Activated B cell treated with CpG ODN at 0.5 μM for 24 hours (primary cell): Measurements from ENCODE around the gene ANGPTL1. TPM values are rescaled to one million over a fixed set of nuclear protein-coding genes. Genes with fewer than 3 reads are reported as not detected.

Experiments
- ATAC-seq: fragments of 200-7000 bp; cut with Tn5 transposase; one replicate; pipeline ENCODE4 v1.10.0; 2021; ENCODE audit warnings: low read depth, mild to moderate bottlenecking, moderate library complexity
- CTCF ChIA-PET: fragments of 350-600 bp; sonication (Branson Sonifier 250); formaldehyde crosslinking; loops from one replicate; lab custom pipeline; 2021; ENCODE audit warnings: antibody characterized with exemption; lab: Charles Lee
- POLR2A ChIA-PET: fragments of 350-600 bp; sonication (Branson Sonifier 250); formaldehyde crosslinking; loops from one replicate; lab custom pipeline; 2021; ENCODE audit warnings: antibody characterized with exemption; lab: Charles Lee
- DNase-seq: peaks from one replicate; pipeline ENCODE4 v3.0.0; 2022
- H3K27ac Mint-ChIP-seq: one replicate; pipeline ENCODE4 v1.8.0; 2020; ENCODE audit warnings: mixed read lengths
- H3K27me3 Mint-ChIP-seq: one replicate; pipeline ENCODE4 v1.8.0; 2021; ENCODE audit warnings: mixed read lengths
- H3K36me3 Mint-ChIP-seq: one replicate; pipeline ENCODE4 v1.8.0; 2021; ENCODE audit warnings: low read depth, mixed read lengths
- H3K4me1 Mint-ChIP-seq: one replicate; pipeline ENCODE4 v1.8.0; 2021; ENCODE audit warnings: mixed read lengths
- H3K4me3 Mint-ChIP-seq: one replicate; pipeline ENCODE4 v1.8.0; 2020; ENCODE audit warnings: mild to moderate bottlenecking, mixed read lengths
- H3K9me3 Mint-ChIP-seq: one replicate; pipeline ENCODE4 v1.8.0; 2020; ENCODE audit warnings: mixed read lengths
- intact Hi-C: fragments of 100-400 bp; cut with micrococcal nuclease; formaldehyde crosslinking; loops from one replicate; pipeline ENCODE4 v1.15.1; 2024
- total RNA-seq: library from RNA; stranded (reverse); gene quantifications from 2 replicates; pipeline ENCODE4 v1.2.3, GENCODE V29; 2022
- TF ChIP-seq, protein P1 (sequence below): fragments of 200-600 bp; IDR thresholded peaks from one replicate; pipeline ENCODE4 v1.8.0; 2022; ENCODE audit warnings: antibody characterized with exemption, mild to moderate bottlenecking

ANGPTL1 gene
- total RNA-seq, 1 donor from 2014 or later = not detected

GRCh38 chr1:178847396-178847849 lies 23.5 kb downstream of the ANGPTL1 start:
- ATAC-seq (no peak), DNase-seq (no peak)
- Mint-ChIP-seq H3K9me3 (no peaks in the 10 kb centered on the region), H3K27me3 (no peaks in the 10 kb centered on the region), H3K36me3 (peaks cover 63% of the 10 kb centered on the region), H3K27ac (peak overlapping the region; percentile 24), H3K4me1 (no peaks in the 10 kb centered on the region), H3K4me3 (no peak overlapping the region)
- ChIA-PET CTCF (interaction anchor here (1.0 kb wide), 1 partner anchor 314 kb away, joined by 4 read pairs; no protein-coding TSS in a partner anchor), POLR2A (interaction anchor here (1.4 kb wide), 1 partner anchor 13 kb away, joined by 5 read pairs; no protein-coding TSS in a partner anchor)
- TF ChIP-seq, protein P1, sequence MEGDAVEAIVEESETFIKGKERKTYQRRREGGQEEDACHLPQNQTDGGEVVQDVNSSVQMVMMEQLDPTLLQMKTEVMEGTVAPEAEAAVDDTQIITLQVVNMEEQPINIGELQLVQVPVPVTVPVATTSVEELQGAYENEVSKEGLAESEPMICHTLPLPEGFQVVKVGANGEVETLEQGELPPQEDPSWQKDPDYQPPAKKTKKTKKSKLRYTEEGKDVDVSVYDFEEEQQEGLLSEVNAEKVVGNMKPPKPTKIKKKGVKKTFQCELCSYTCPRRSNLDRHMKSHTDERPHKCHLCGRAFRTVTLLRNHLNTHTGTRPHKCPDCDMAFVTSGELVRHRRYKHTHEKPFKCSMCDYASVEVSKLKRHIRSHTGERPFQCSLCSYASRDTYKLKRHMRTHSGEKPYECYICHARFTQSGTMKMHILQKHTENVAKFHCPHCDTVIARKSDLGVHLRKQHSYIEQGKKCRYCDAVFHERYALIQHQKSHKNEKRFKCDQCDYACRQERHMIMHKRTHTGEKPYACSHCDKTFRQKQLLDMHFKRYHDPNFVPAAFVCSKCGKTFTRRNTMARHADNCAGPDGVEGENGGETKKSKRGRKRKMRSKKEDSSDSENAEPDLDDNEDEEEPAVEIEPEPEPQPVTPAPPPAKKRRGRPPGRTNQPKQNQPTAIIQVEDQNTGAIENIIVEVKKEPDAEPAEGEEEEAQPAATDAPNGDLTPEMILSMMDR = no peak
- intact Hi-C loops = loop anchor here (5.0 kb wide), 1 partner anchor 35 kb away; no protein-coding TSS in a partner anchor

DNA sequence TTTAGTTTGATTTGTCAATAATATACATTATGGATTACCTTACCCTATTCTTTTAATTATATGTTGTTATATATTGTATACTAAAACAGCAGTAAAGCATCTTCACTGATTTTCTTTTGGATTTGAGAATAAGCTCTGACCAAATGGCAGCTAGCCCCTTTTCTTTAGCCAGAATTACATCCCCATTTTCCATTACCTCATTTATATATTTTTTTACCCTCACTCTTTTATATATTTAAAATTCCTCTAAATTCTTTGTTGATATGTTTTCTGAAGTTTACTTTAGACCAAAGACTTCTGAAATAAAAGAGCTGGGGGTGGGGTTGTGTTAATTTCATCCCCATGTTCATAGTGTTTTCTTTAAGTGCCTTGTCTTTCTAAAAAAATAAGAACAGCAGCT lies 24.6 kb downstream of the ANGPTL1 start:
- Mint-ChIP-seq H3K4me3 (no peak overlapping the region), H3K9me3 (no peaks in the 10 kb centered on the region), H3K36me3 (peaks cover 52% of the 10 kb centered on the region), H3K4me1 (no peaks in the 10 kb centered on the region), H3K27ac (peak overlapping the region; percentile 56), H3K27me3 (no peaks in the 10 kb centered on the region)
- ATAC-seq (no peak), DNase-seq (no peak)
- CTCF ChIA-PET = interaction anchor here (1.0 kb wide), 1 partner anchor 313 kb away, joined by 4 read pairs; no protein-coding TSS in a partner anchor
- intact Hi-C loops = loop anchor here (5.0 kb wide), 1 partner anchor 34 kb away; no protein-coding TSS in a partner anchor
- POLR2A ChIA-PET = interaction anchor here (1.4 kb wide), 1 partner anchor 11 kb away, joined by 5 read pairs; no protein-coding TSS in a partner anchor
- TF ChIP-seq, protein P1 = no peak

- Mint-ChIP-seq H3K36me3 (peaks cover 50% of the 10 kb centered on the region), H3K9me3 (no peaks in the 10 kb centered on the region), H3K27me3 (no peaks in the 10 kb centered on the region), H3K27ac (peak overlapping the region; percentile 3), H3K4me1 (peaks cover 4% of the 10 kb centered on the region), H3K4me3 (no peak overlapping the region)
- TF ChIP-seq, protein P1 = no peak
- no peak for ATAC-seq
- POLR2A ChIA-PET = interaction anchor here (1.5 kb wide), 1 partner anchor 265 kb away, joined by 3 read pairs; no protein-coding TSS in a partner anchor
- no peak for DNase-seq
- CTCF ChIA-PET = no interaction called here
- intact Hi-C loops = no loop called here
Measured at GRCh38 chr1:178844436-178844835, 26.4 kb downstream of the ANGPTL1 start.

DNA sequence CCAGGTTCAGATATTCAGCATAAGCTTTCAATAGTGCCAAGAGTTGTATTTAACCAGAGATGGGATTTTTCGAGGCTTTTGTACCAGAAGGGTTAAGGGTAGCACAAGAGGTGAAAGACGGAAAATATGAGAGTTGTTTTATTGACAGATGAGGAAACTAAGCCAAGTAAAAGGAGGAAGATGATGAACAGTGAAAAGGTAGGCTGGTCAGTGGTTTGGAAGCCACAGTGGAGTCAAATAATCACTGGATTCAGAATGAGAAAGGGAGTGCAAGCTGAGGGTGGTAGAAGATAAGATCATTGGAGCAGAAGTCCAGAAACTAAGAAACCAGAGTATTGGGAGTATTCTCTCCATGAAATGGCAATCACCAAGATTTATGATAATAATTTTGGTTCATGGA lies 45.7 kb downstream of the ANGPTL1 start:
- peak overlapping the region; percentile 42 for H3K27ac Mint-ChIP-seq
- peaks cover 78% of the 10 kb centered on the region for H3K36me3 Mint-ChIP-seq
- no peak for DNase-seq
- no peak overlapping the region for H3K4me3 Mint-ChIP-seq
- no peak for ATAC-seq
- POLR2A ChIA-PET = no interaction called here
- TF ChIP-seq, protein P1 = no peak
- H3K27me3 Mint-ChIP-seq = no peaks in the 10 kb centered on the region
- intact Hi-C loops = no loop called here
- CTCF ChIA-PET = no interaction called here
- no peaks in the 10 kb centered on the region for H3K9me3 Mint-ChIP-seq
- H3K4me1 Mint-ChIP-seq = peaks cover 14% of the 10 kb centered on the region

GRCh38 chr1:178821134-178821866 lies 49.6 kb downstream of the ANGPTL1 start:
- Mint-ChIP-seq H3K9me3 (no peaks in the 10 kb centered on the region), H3K4me3 (no peak overlapping the region), H3K4me1 (peaks cover 41% of the 10 kb centered on the region), H3K27ac (peak overlapping the region; percentile 62), H3K27me3 (no peaks in the 10 kb centered on the region), H3K36me3 (peaks cover 77% of the 10 kb centered on the region)
- ATAC-seq (peak; percentile 28), DNase-seq (no peak)
- CTCF ChIA-PET = interaction anchor here (0.9 kb wide), 1 partner anchor 278 kb away, joined by 3 read pairs; no protein-coding TSS in a partner anchor
- TF ChIP-seq, protein P1 = no peak
- intact Hi-C loops = loop anchor here (2.0 kb wide), 1 partner anchor 14 kb away; no protein-coding TSS in a partner anchor
- POLR2A ChIA-PET = interaction anchor here (0.5 to 1.0 kb wide), 2 partner anchors 96 to 243 kb away, joined by 3 read pairs; partner anchors contain the start of gene RALGPS2
